ENCODE measurements around the gene PNLIPRP3.

GRCh38 chr10:116475866-116476265 is 48.2 kb downstream of the PNLIPRP3 start:
- TF ChIP-seq CTCF (IDR thresholded peaks at IDR 0.05) (no peak), EP300 (IDR thresholded peaks at IDR 0.05; ENCODE audit: low read depth) (no peak), POLR2A (IDR thresholded peaks at IDR 0.05) (no peak)

Data from transverse colon (tissue), 3 donors.